ENCODE data around the gene ZFAND3.

Gene ZFAND3

GRCh38 chr6:38193481-38194281, 374.2 kb downstream of the ZFAND3 start:
- peak; percentile 70 for FAIRE-seq

DNA sequence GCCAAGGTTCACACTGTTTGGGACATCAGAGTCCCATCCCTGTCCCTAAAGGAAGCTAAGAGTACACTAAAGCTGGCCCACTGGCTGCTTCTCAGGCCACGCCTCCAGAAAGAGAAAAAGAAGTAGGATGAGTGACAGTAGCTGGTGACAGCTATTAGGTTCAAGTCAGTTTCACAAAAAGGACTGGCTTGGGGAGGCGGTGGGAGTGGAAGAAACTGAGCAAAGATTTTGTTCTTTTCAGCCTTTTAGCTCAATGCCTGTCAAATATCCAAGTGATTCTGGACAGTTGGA, 374.7 kb downstream of the ZFAND3 start:
- no peak for FAIRE-seq

DNA sequence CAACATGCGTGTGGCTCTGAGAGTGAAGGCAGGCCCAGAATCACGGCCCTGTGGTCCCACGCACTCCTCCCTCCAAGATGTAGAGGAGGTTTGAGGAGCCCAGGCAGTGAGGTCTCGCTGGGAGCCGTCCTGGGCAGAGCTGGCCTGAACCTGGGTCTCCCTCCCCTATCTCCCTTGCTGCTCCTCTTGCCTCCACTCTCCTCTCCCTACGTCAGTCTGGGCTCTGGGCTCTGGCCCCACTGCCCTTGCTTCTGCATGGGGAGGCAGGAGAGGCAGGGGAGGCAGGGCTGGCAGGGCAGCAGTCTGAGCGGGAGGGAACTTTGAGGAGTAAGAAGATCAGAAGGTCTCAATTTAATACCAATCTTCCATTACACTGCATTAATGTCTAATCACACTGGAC, 375.1 kb downstream of the ZFAND3 start:
- FAIRE-seq: no peak

DNA sequence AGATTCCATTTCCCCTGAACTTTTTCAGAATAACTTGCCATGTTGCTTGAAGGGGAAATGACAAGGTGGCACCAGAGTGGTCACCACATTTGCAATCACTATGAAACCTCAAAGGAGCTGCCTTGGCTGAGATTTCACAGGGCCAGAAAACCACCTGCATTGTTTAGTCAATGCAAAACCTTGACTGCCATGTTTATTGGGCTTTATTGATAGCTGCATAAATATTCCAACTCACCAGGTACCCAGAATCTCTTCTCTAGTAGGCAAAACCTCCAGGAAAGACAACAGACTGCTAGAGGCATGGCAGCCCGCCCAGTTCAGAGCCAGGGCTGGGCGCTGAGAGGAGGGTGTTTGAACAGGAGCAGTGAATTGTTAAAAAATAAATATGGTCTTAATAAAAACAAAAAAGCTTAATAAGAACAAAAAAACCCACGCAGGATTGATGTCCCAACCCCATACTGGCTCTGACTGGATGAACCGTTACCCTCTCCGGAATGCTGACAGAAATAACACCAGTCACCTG, 375.6 kb downstream of the ZFAND3 start:
- no peak for FAIRE-seq

GRCh38 chr6:38198219-38198618, 378.7 kb downstream of the ZFAND3 start:
- FAIRE-seq: no peak
